MCF 10A (cell line): Measurements from ENCODE around the gene TMEM51. TPM values are rescaled to one million over a fixed set of nuclear protein-coding genes. Genes with fewer than 3 reads are reported as not detected.

Experiments
- BruUV-seq: library from RNA; stranded (reverse); fragments of 400-500 nt; replicated peaks from 2 replicates; lab custom pipeline; 2021; lab: Mats Ljungman, UMichigan
- CTCF ChIA-PET: fragments of 300-600 bp; sonication (Branson Sonifier 250); formaldehyde crosslinking; extraction: SDS; loops from one replicate; lab custom pipeline; 2021; ENCODE audit warnings: antibody characterized with exemption, inconsistent platforms; lab: Yijun Ruan, JAX
- POLR2A ChIA-PET: fragments of 300-600, 350-650 bp; sonication (Branson Sonifier 250); formaldehyde crosslinking; extraction: SDS; loops from one replicate; lab custom pipeline; 2020; ENCODE audit warnings: antibody characterized with exemption, inconsistent platforms; lab: Yijun Ruan, JAX
- DNase-seq: peaks from one replicate; pipeline ENCODE4 v3.0.0-alpha.2; 2018; ENCODE audit not compliant: unreplicated experiment
- H3K27ac Mint-ChIP-seq: one replicate; pipeline ENCODE4 v1.8.0; 2022; ENCODE audit warnings: mild to moderate bottlenecking, low read depth, mixed read lengths; ENCODE audit not compliant: unreplicated experiment
- H3K27me3 Mint-ChIP-seq: one replicate; pipeline ENCODE4 v1.8.0; 2022; ENCODE audit warnings: mixed read lengths; ENCODE audit not compliant: insufficient read depth, unreplicated experiment
- H3K36me3 Mint-ChIP-seq: one replicate; pipeline ENCODE4 v1.8.0; 2022; ENCODE audit warnings: mild to moderate bottlenecking, moderate library complexity, mixed read lengths; ENCODE audit not compliant: insufficient read depth, unreplicated experiment
- H3K4me1 Mint-ChIP-seq: one replicate; pipeline ENCODE4 v1.8.0; 2022; ENCODE audit warnings: mixed read lengths; ENCODE audit not compliant: insufficient read depth, unreplicated experiment
- H3K4me3 Mint-ChIP-seq: one replicate; pipeline ENCODE4 v1.8.0; 2022; ENCODE audit warnings: mild to moderate bottlenecking, moderate library complexity, mixed read lengths; ENCODE audit not compliant: unreplicated experiment
- H3K9me3 Mint-ChIP-seq: one replicate; pipeline ENCODE4 v1.8.0; 2022; ENCODE audit warnings: mixed read lengths; ENCODE audit not compliant: unreplicated experiment
- intact Hi-C: fragments of 100-400 bp; cut with micrococcal nuclease; formaldehyde crosslinking; loops from 2 replicates; pipeline ENCODE4 v1.14.1; 2022
- total RNA-seq: library from RNA; stranded (reverse); gene quantifications from 2 replicates; pipeline ENCODE4 v1.2.3, GENCODE V29; 2022
- TF ChIP-seq, protein P1 (sequence below): fragments of 200-600 bp; IDR thresholded peaks from one replicate; pipeline ENCODE4 v1.8.0; 2022; ENCODE audit warnings: antibody characterized with exemption, mild to moderate bottlenecking; ENCODE audit not compliant: unreplicated experiment

Gene TMEM51
- total RNA-seq, 1 experiment from 2014 or later, result 6.4 TPM

DNA sequence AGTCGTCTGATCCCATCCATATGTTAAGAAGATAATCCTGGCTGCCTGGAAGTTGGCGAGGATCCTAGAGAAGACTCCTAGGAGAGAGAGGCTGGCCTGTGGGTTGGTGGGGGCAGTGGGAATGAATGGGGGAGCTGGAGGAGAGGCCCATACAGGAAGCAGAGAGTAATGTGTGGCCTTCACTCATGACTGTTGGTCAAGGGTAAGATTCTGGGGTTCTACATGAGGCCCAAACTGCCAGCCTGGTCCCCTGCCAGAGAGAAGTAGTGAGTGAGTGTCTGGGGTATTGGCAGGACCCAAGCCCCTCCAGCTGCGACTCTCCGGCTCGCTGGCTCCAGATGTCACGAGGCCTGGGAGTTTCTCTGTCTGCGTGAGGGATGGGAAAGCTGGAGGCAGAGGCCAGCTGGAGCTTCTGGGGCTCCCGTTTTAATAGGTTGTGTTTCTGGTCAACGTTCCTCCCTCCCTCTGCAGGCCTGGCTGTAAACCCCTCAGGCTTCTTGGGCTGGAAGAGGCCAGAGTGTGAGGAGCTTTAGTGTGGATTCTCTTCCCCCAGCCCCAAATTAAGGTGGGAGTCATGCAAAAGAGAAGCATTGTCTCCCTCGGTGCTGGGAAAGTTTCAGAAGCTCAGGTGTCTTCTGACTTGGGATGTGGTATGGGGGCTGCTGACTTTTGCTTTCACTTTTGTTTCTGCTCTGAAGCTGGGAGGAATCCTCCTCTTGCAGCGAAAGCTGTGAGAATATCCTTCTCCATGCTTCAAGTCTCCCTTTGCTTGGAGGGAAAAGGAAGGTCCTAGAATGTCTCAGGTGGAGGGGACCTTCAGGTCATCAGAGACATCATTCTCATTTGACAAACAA, 2.6 kb downstream of the TMEM51 start:
- TF ChIP-seq, protein P1, sequence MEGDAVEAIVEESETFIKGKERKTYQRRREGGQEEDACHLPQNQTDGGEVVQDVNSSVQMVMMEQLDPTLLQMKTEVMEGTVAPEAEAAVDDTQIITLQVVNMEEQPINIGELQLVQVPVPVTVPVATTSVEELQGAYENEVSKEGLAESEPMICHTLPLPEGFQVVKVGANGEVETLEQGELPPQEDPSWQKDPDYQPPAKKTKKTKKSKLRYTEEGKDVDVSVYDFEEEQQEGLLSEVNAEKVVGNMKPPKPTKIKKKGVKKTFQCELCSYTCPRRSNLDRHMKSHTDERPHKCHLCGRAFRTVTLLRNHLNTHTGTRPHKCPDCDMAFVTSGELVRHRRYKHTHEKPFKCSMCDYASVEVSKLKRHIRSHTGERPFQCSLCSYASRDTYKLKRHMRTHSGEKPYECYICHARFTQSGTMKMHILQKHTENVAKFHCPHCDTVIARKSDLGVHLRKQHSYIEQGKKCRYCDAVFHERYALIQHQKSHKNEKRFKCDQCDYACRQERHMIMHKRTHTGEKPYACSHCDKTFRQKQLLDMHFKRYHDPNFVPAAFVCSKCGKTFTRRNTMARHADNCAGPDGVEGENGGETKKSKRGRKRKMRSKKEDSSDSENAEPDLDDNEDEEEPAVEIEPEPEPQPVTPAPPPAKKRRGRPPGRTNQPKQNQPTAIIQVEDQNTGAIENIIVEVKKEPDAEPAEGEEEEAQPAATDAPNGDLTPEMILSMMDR, result no peak
- POLR2A ChIA-PET, result interaction anchor here (0.6 to 1.3 kb wide), 3 partner anchors 9 to 174 kb away, joined by 3 read pairs; no protein-coding TSS in a partner anchor
- peak overlapping the region; percentile 7 for H3K4me3 Mint-ChIP-seq
- no peaks in the 10 kb centered on the region for H3K27me3 Mint-ChIP-seq
- H3K36me3 Mint-ChIP-seq, result peaks cover 6% of the 10 kb centered on the region
- no peaks in the 10 kb centered on the region for H3K9me3 Mint-ChIP-seq
- H3K4me1 Mint-ChIP-seq, result peaks cover 23% of the 10 kb centered on the region
- DNase-seq, result no peak
- peak overlapping the region; percentile 82 for H3K27ac Mint-ChIP-seq
- CTCF ChIA-PET, result interaction anchor here (1.1 to 1.5 kb wide), 2 partner anchors 17 to 116 kb away, joined by 3 to 8 read pairs; no protein-coding TSS in a partner anchor
- intact Hi-C loops, result no loop called here
- BruUV-seq, result no TSS peak

DNA sequence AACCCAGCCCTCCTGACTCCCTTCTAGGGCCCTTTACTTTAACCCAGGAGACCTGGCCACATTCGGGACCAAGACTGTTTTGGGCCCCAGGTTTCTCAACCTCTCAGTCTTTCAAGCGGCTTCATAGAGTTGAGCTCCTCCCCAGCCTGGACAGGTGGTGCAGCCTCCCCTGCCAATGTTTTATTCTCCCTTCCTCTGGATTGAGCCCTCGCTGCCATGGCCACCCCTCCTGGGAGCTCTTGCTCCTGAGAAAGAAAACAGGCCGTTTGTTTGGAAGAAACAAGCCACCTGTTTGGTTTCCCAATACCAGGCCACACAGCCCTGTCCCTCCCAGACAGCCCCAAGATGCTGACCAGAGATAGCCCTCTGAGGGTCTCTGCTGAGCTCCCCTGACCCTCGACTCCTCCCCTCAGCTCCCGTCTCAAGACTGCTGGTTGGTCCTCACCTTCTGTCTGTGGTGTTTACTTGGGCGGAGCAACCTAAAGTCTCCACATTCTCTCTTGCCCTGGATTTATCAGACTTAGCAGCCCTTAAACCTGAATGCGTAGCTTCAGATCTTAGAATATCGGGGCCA, 3.3 kb downstream of the TMEM51 start:
- TF ChIP-seq, protein P1, result no peak
- Mint-ChIP-seq H3K4me1 (peaks cover 23% of the 10 kb centered on the region), H3K36me3 (peaks cover 6% of the 10 kb centered on the region), H3K27ac (peak overlapping the region; percentile 82), H3K27me3 (no peaks in the 10 kb centered on the region), H3K9me3 (no peaks in the 10 kb centered on the region), H3K4me3 (no peak overlapping the region)
- ChIA-PET CTCF (interaction anchor here (0.7 to 1.5 kb wide), 3 partner anchors 16 to 115 kb away, joined by 3 to 8 read pairs (median 3); no protein-coding TSS in a partner anchor), POLR2A (interaction anchor here (0.6 to 2.4 kb wide), 4 partner anchors 17 to 1202 kb away, joined by 3 to 11 read pairs (median 3); no protein-coding TSS in a partner anchor)
- no peak for DNase-seq
- intact Hi-C loops, result no loop called here
- BruUV-seq, result no TSS peak

DNA sequence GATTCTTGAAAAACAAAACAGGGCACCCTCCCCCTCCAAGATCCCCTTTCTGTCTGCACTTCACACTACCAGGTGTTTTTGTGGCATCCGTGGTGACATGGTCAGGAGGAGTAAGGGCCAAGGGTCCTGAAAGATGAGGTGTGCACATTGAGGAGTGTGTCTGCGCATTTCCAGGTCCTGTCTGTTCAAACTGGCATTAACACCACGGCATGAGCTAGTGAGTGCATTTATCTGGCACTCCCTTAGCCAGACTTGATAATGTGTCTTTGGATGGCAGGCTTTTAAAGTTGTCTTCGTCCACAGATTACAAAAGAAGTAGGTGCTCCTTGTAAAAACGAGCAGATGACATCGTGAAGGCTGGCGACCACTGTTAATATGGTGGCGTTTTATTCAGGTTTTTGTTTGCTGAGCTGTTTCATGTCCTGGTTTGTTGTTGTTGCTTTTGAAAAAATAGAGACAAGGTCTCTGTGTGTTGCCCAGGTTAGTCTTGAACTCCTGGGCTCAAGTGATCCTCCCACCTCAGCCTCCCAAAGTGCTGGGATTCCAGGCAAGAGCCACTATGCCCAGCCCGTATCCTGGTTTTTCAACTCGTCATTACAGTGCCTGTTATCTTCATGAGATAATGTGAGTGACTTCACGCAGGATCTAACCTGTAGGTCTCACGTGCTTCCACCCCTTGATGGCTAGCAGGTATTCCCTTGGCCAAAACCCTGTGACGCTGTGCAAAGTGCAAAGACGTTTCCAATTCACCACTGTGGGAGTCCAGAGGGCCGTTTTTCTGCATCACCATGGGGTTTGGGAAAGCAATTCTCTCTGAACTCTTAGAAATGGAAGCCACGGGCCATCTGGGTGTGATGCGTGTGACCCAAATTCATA, 4.2 kb downstream of the TMEM51 start:
- peak overlapping the region; percentile 63 for H3K4me3 Mint-ChIP-seq
- no peaks in the 10 kb centered on the region for H3K9me3 Mint-ChIP-seq
- peak overlapping the region; percentile 85 for H3K27ac Mint-ChIP-seq
- DNase-seq, result no peak
- peaks cover 6% of the 10 kb centered on the region for H3K36me3 Mint-ChIP-seq
- BruUV-seq, result no TSS peak
- POLR2A ChIA-PET, result interaction anchor here (0.7 to 2.4 kb wide), 6 partner anchors 11 to 126 kb away, joined by 3 to 19 read pairs (median 6); no protein-coding TSS in a partner anchor
- intact Hi-C loops, result loop anchor here (2.0 kb wide), 1 partner anchor 15 kb away; no protein-coding TSS in a partner anchor
- peaks cover 23% of the 10 kb centered on the region for H3K4me1 Mint-ChIP-seq
- CTCF ChIA-PET, result interaction anchor here (1.1 kb wide), 1 partner anchor 8 kb away, joined by 3 read pairs; no protein-coding TSS in a partner anchor
- H3K27me3 Mint-ChIP-seq, result no peaks in the 10 kb centered on the region
- TF ChIP-seq, protein P1, result no peak
